ENCODE results near the gene DNAJB13. TPM values are rescaled to one million over a fixed set of nuclear protein-coding genes. Genes with fewer than 3 reads are reported as not detected.

Gene DNAJB13
- total and polyA plus RNA-seq, 3 experiments from 2014 or later = 0.31 to 0.44 TPM; not detected in 1

- Mint-ChIP-seq H3K27me3 (peaks cover 0 to 2% of the 10 kb centered on the region in 2 donors), H3K27ac (peak overlapping the region; percentile 72 to 98 (median 93)), H3K9me3 (no peaks in the 10 kb centered on the region), H3K4me1 (peaks cover 90 to 100% (median 100%) of the 10 kb centered on the region in 3 donors), H3K4me3 (peak overlapping the region; percentile 17 to 90 (median 77)), H3K36me3 (peaks cover 25 to 62% (median 29%) of the 10 kb centered on the region in 3 donors)
- ChIA-PET CTCF (interaction anchor here (7.7 kb wide), 1 partner anchor 9 kb away, joined by 48 read pairs; no protein-coding TSS in a partner anchor), POLR2A (interaction anchor here (1.1 to 8.8 kb wide), 3 partner anchors 6 to 21 kb away, joined by 3 to 150 read pairs (median 6); partner anchors contain the start of gene UCP2)
- H3K4me1 ChIP-seq (ENCODE audit: insufficient read depth, low read length) = peaks cover 99% of the 10 kb centered on the region
- no peaks in the 10 kb centered on the region for H3K9me3 ChIP-seq (ENCODE audit: low read length)
- peak in 1 of 5 donors; percentile 39 for DNase-seq
- H3K27ac ChIP-seq (ENCODE audit: low read depth, low read length) = peak overlapping the region; percentile 30
- H3K36me3 ChIP-seq (ENCODE audit: insufficient read depth, low read length) = peaks cover 51% of the 10 kb centered on the region
- peak overlapping the region; percentile 18 for H3K4me3 ChIP-seq (ENCODE audit: low read length)
- no peaks in the 10 kb centered on the region for H3K27me3 ChIP-seq (ENCODE audit: insufficient read depth, low read length, poor library complexity, severe bottlenecking)
Measured at GRCh38 chr11:73974604-73975478, 24.0 kb downstream of the DNAJB13 start.

GRCh38 chr11:73975479-73975757 lies 24.6 kb downstream of the DNAJB13 start:
- CTCF ChIA-PET = interaction anchor here (7.7 kb wide), 1 partner anchor 10 kb away, joined by 48 read pairs; no protein-coding TSS in a partner anchor
- Histone ChIP-seq H3K9me3 (ENCODE audit: low read length) (no peaks in the 10 kb centered on the region), H3K4me1 (ENCODE audit: insufficient read depth, low read length) (peaks cover 98% of the 10 kb centered on the region), H3K4me3 (ENCODE audit: low read length) (no peak overlapping the region), H3K27ac (ENCODE audit: low read depth, low read length) (no peak overlapping the region), H3K27me3 (ENCODE audit: insufficient read depth, low read length, poor library complexity, severe bottlenecking) (no peaks in the 10 kb centered on the region), H3K36me3 (ENCODE audit: insufficient read depth, low read length) (peaks cover 53% of the 10 kb centered on the region)
- H3K27ac Mint-ChIP-seq = peak overlapping the region in 7 of 8 donors; percentile 51 to 98 (median 89)
- POLR2A ChIA-PET = interaction anchor here (1.1 kb wide), 1 partner anchor 19 kb away, joined by 3 read pairs; no protein-coding TSS in a partner anchor
- peak overlapping the region; percentile 17 to 79 (median 55) for H3K4me3 Mint-ChIP-seq
- H3K9me3 Mint-ChIP-seq = no peaks in the 10 kb centered on the region
- peak in 1 of 5 donors; percentile 23 for DNase-seq
- peaks cover 89 to 100% (median 100%) of the 10 kb centered on the region in 3 donors for H3K4me1 Mint-ChIP-seq
- peaks cover 25 to 67% (median 34%) of the 10 kb centered on the region in 3 donors for H3K36me3 Mint-ChIP-seq
- H3K27me3 Mint-ChIP-seq = peaks cover 0 to 2% of the 10 kb centered on the region in 2 donors

- DNase-seq = peak in 1 of 5 donors; percentile 37
- Mint-ChIP-seq H3K9me3 (peaks cover 0 to 2% (median 0%) of the 10 kb centered on the region in 5 donors), H3K4me3 (peak overlapping the region; percentile 50 to 79 (median 67)), H3K27me3 (peaks cover 0 to 2% of the 10 kb centered on the region in 2 donors), H3K27ac (peak overlapping the region; percentile 84 to 100 (median 92)), H3K36me3 (peaks cover 37 to 79% (median 42%) of the 10 kb centered on the region in 3 donors), H3K4me1 (peaks cover 85 to 100% (median 93%) of the 10 kb centered on the region in 3 donors)
- ChIA-PET POLR2A (interaction anchor here (0.6 to 1.0 kb wide), 2 partner anchors 30 to 33 kb away, joined by 3 read pairs; no protein-coding TSS in a partner anchor), CTCF (interaction anchor here (1.3 to 7.7 kb wide), 2 partner anchors 11 to 29 kb away, joined by 4 to 48 read pairs; no protein-coding TSS in a partner anchor)
- H3K4me3 ChIP-seq (ENCODE audit: low read length) = no peak overlapping the region
- peaks cover 65% of the 10 kb centered on the region for H3K36me3 ChIP-seq (ENCODE audit: insufficient read depth, low read length)
- H3K27me3 ChIP-seq (ENCODE audit: insufficient read depth, low read length, poor library complexity, severe bottlenecking) = no peaks in the 10 kb centered on the region
- peaks cover 97% of the 10 kb centered on the region for H3K4me1 ChIP-seq (ENCODE audit: insufficient read depth, low read length)
- H3K9me3 ChIP-seq (ENCODE audit: low read length) = no peaks in the 10 kb centered on the region
- no peak overlapping the region for H3K27ac ChIP-seq (ENCODE audit: low read depth, low read length)
Measured at GRCh38 chr11:73976451-73977151, 25.8 kb downstream of the DNAJB13 start.

- peaks cover 65% of the 10 kb centered on the region for H3K36me3 ChIP-seq (ENCODE audit: insufficient read depth, low read length)
- peaks cover 75 to 87% (median 79%) of the 10 kb centered on the region in 3 donors for H3K4me1 Mint-ChIP-seq
- ChIA-PET POLR2A (interaction anchor here (3.1 to 6.8 kb wide), 2 partner anchors 8 to 27 kb away, joined by 23 to 150 read pairs; no protein-coding TSS in a partner anchor), CTCF (interaction anchor here (0.9 to 7.7 kb wide), 3 partner anchors 7 to 157 kb away, joined by 3 to 48 read pairs (median 40); no protein-coding TSS in a partner anchor)
- H3K9me3 ChIP-seq (ENCODE audit: low read length) = no peaks in the 10 kb centered on the region
- peaks cover 0 to 3% of the 10 kb centered on the region in 2 donors for H3K27me3 Mint-ChIP-seq
- H3K27ac Mint-ChIP-seq = peak overlapping the region; percentile 87 to 100 (median 98)
- DNase-seq = peak in 1 of 5 donors; percentile 26
- H3K4me1 ChIP-seq (ENCODE audit: insufficient read depth, low read length) = peaks cover 83% of the 10 kb centered on the region
- H3K36me3 Mint-ChIP-seq = peaks cover 41 to 92% (median 43%) of the 10 kb centered on the region in 3 donors
- H3K4me3 ChIP-seq (ENCODE audit: low read length) = peak overlapping the region; percentile 97
- H3K9me3 Mint-ChIP-seq = peaks cover 0 to 4% (median 0%) of the 10 kb centered on the region in 5 donors
- H3K27me3 ChIP-seq (ENCODE audit: insufficient read depth, low read length, poor library complexity, severe bottlenecking) = no peaks in the 10 kb centered on the region
- peak overlapping the region; percentile 95 for H3K27ac ChIP-seq (ENCODE audit: low read depth, low read length)
- H3K4me3 Mint-ChIP-seq = peak overlapping the region; percentile 50 to 100 (median 99)
Measured at GRCh38 chr11:73977856-73978519, 27.2 kb downstream of the DNAJB13 start.

- Mint-ChIP-seq H3K27ac (peak overlapping the region; percentile 94 to 100 (median 98)), H3K4me1 (peaks cover 75 to 85% (median 76%) of the 10 kb centered on the region in 3 donors), H3K27me3 (peaks cover 0 to 4% of the 10 kb centered on the region in 2 donors), H3K4me3 (peak overlapping the region; percentile 84 to 100 (median 99)), H3K9me3 (peaks cover 0 to 4% (median 0%) of the 10 kb centered on the region in 5 donors), H3K36me3 (peaks cover 41 to 94% (median 43%) of the 10 kb centered on the region in 3 donors)
- ChIA-PET POLR2A (interaction anchor here (3.1 to 6.8 kb wide), 3 partner anchors 8 to 26 kb away, joined by 23 to 150 read pairs (median 52); no protein-coding TSS in a partner anchor), CTCF (interaction anchor here (0.9 to 7.7 kb wide), 6 partner anchors 8 to 157 kb away, joined by 3 to 48 read pairs (median 22); no protein-coding TSS in a partner anchor)
- H3K27me3 ChIP-seq (ENCODE audit: insufficient read depth, low read length, poor library complexity, severe bottlenecking) = no peaks in the 10 kb centered on the region
- H3K27ac ChIP-seq (ENCODE audit: low read depth, low read length) = peak overlapping the region; percentile 95
- H3K4me1 ChIP-seq (ENCODE audit: insufficient read depth, low read length) = peaks cover 78% of the 10 kb centered on the region
- H3K4me3 ChIP-seq (ENCODE audit: low read length) = peak overlapping the region; percentile 97
- H3K36me3 ChIP-seq (ENCODE audit: insufficient read depth, low read length) = peaks cover 65% of the 10 kb centered on the region
- H3K9me3 ChIP-seq (ENCODE audit: low read length) = no peaks in the 10 kb centered on the region
- peak in 1 of 5 donors; percentile 3 for DNase-seq
Measured at GRCh38 chr11:73978576-73979086, 27.8 kb downstream of the DNAJB13 start.

- H3K4me3 Mint-ChIP-seq = peak overlapping the region; percentile 98 to 100 (median 99)
- Histone ChIP-seq H3K4me3 (ENCODE audit: low read length) (peak overlapping the region; percentile 97), H3K36me3 (ENCODE audit: insufficient read depth, low read length) (peaks cover 56% of the 10 kb centered on the region), H3K27ac (ENCODE audit: low read depth, low read length) (peak overlapping the region; percentile 95), H3K4me1 (ENCODE audit: insufficient read depth, low read length) (peaks cover 68% of the 10 kb centered on the region), H3K9me3 (ENCODE audit: low read length) (no peaks in the 10 kb centered on the region), H3K27me3 (ENCODE audit: insufficient read depth, low read length, poor library complexity, severe bottlenecking) (no peaks in the 10 kb centered on the region)
- H3K9me3 Mint-ChIP-seq = peaks cover 0 to 4% (median 0%) of the 10 kb centered on the region in 5 donors
- ChIA-PET POLR2A (interaction anchor here (0.5 to 6.8 kb wide), 15 partner anchors 10 to 1582 kb away, joined by 3 to 150 read pairs (median 5); partner anchors contain the start of genes C2CD3, POLD3, PPME1 and SERPINH1), CTCF (interaction anchor here (0.9 to 7.7 kb wide), 11 partner anchors 9 to 147 kb away, joined by 3 to 48 read pairs (median 4); no protein-coding TSS in a partner anchor)
- H3K36me3 Mint-ChIP-seq = peaks cover 30 to 78% (median 38%) of the 10 kb centered on the region in 3 donors
- peak; percentile 57 to 92 (median 88) for DNase-seq
- H3K4me1 Mint-ChIP-seq = peaks cover 64 to 79% (median 70%) of the 10 kb centered on the region in 3 donors
- H3K27me3 Mint-ChIP-seq = peaks cover 0 to 4% of the 10 kb centered on the region in 2 donors
- peak overlapping the region; percentile 94 to 100 (median 99) for H3K27ac Mint-ChIP-seq
Measured at GRCh38 chr11:73980001-73980961, 29.5 kb downstream of the DNAJB13 start.

Data from CD8-positive, alpha-beta memory T cell (primary cell).